Spinal cord (tissue), 10 donors: ENCODE results near the gene RABEP1. TPM values are rescaled to one million over a fixed set of nuclear protein-coding genes. Genes with fewer than 3 reads are reported as not detected.

Experiments used
- DNase-seq, 6 donors: peaks; one replicate each; pipeline versions ENCODE4 v3.0.0 to v3.0.0-alpha.2; 2013 to 2015; ENCODE audit warnings: low spot score in 6 of 6, low read depth in 4 of 6
- H3K27ac ChIP-seq: one replicate; pipeline ENCODE4 v1.5.1; 2013; ENCODE audit warnings: low read depth, low read length, control low read depth
- H3K27me3 ChIP-seq: one replicate; pipeline ENCODE4 v1.6.1; 2013; ENCODE audit warnings: low read length; ENCODE audit not compliant: control insufficient read depth, insufficient read depth
- H3K36me3 ChIP-seq: one replicate; pipeline ENCODE4 v1.6.1; 2013; ENCODE audit warnings: low read length; ENCODE audit not compliant: control insufficient read depth, insufficient read depth
- H3K4me1 ChIP-seq: one replicate; pipeline ENCODE4 v1.6.1; 2013; ENCODE audit warnings: low read length; ENCODE audit not compliant: control insufficient read depth, insufficient read depth
- H3K4me3 ChIP-seq: one replicate; pipeline ENCODE4 v1.5.1; 2013; ENCODE audit warnings: low read depth, low read length, control low read depth
- H3K9me3 ChIP-seq: one replicate; pipeline ENCODE4 v1.6.1; 2013; ENCODE audit warnings: low read length; ENCODE audit not compliant: control insufficient read depth, insufficient read depth
- WGBS: methylation state at CpG from one replicate; pipeline ENCODE4 v1.1.5; 2013; ENCODE audit warnings: missing lambda C conversion rate; ENCODE audit not compliant: insufficient coverage; 5-methylcytosine and 5-hydroxymethylcytosine counted together
- polyA plus RNA-seq, 2 donors: library from polyadenylated mRNA; unstranded; fragments of 120-200 nt; gene quantifications; one replicate each; pipeline ENCODE4 v1.2.1, GENCODE V29; 2013; ENCODE audit not compliant: insufficient read length in 2 of 2
- total RNA-seq, 2 donors: library from RNA; depleted of rRNA in 1 of 2; stranded (reverse); fragments of 120-200 nt in 1 of 2; fragments of >200 nt in 1 of 2; gene quantifications; one replicate each; pipeline versions ENCODE4 v1.2.3 to v1.2.4, GENCODE V29; 2013 to 2014
- donor health status: healthy.

Gene RABEP1
- total and polyA plus RNA-seq, 4 donors, result 72.0 to 105 (median 87.3) TPM

- no peaks in the 10 kb centered on the region for H3K9me3 ChIP-seq
- no peak for DNase-seq
- H3K27ac ChIP-seq, result no peak overlapping the region
- H3K4me1 ChIP-seq, result no peaks in the 10 kb centered on the region
- H3K27me3 ChIP-seq, result no peaks in the 10 kb centered on the region
- 78% methylated on average over 7 of the region's 10 CpGs for WGBS
- no peak overlapping the region for H3K4me3 ChIP-seq
- no peaks in the 10 kb centered on the region for H3K36me3 ChIP-seq
These were observed 40.0 kb upstream of the RABEP1 start for GRCh38 chr17:5241861-5242671.

- H3K27ac ChIP-seq, result no peak overlapping the region
- 63% methylated on average over 2 of the region's 8 CpGs for WGBS
- H3K9me3 ChIP-seq, result no peaks in the 10 kb centered on the region
- H3K36me3 ChIP-seq, result no peaks in the 10 kb centered on the region
- H3K27me3 ChIP-seq, result no peaks in the 10 kb centered on the region
- DNase-seq, result peak in 1 of 6 donors; percentile 26
- no peak overlapping the region for H3K4me3 ChIP-seq
- H3K4me1 ChIP-seq, result no peaks in the 10 kb centered on the region
These were observed 34.5 kb upstream of the RABEP1 start for GRCh38 chr17:5247621-5248020.

GRCh38 chr17:5248821-5249479 is 33.1 kb upstream of the RABEP1 start:
- H3K27ac ChIP-seq, result no peak overlapping the region
- 63% methylated on average over 14 of the region's 22 CpGs for WGBS

GRCh38 chr17:5249615-5250014 is 32.5 kb upstream of the RABEP1 start:
- no peaks in the 10 kb centered on the region for H3K36me3 ChIP-seq
- no peak overlapping the region for H3K4me3 ChIP-seq
- no peaks in the 10 kb centered on the region for H3K9me3 ChIP-seq
- H3K27me3 ChIP-seq, result no peaks in the 10 kb centered on the region
- DNase-seq, result peak; percentile 36 to 94 (median 64)
- H3K27ac ChIP-seq, result no peak overlapping the region
- WGBS, result 0% methylated on average over 1 of the region's 4 CpGs
- no peaks in the 10 kb centered on the region for H3K4me1 ChIP-seq

More at GRCh38 chr17:5248821-5249479, 33.1 kb upstream of the RABEP1 start:
- no peaks in the 10 kb centered on the region for H3K27me3 ChIP-seq
- H3K36me3 ChIP-seq, result no peaks in the 10 kb centered on the region
- H3K4me1 ChIP-seq, result no peaks in the 10 kb centered on the region
- H3K9me3 ChIP-seq, result no peaks in the 10 kb centered on the region
- no peak overlapping the region for H3K4me3 ChIP-seq
- no peak for DNase-seq

- no peaks in the 10 kb centered on the region for H3K4me1 ChIP-seq
- no peaks in the 10 kb centered on the region for H3K36me3 ChIP-seq
- WGBS, result 85% methylated on average over 4 of the region's 7 CpGs
- H3K9me3 ChIP-seq, result no peaks in the 10 kb centered on the region
- H3K27ac ChIP-seq, result no peak overlapping the region
- no peak for DNase-seq
- no peak overlapping the region for H3K4me3 ChIP-seq
- no peaks in the 10 kb centered on the region for H3K27me3 ChIP-seq
These were observed 27.7 kb upstream of the RABEP1 start for GRCh38 chr17:5254414-5254813.

GRCh38 chr17:5254903-5255521 is 27.1 kb upstream of the RABEP1 start:
- no peak overlapping the region for H3K27ac ChIP-seq
- H3K4me3 ChIP-seq, result no peak overlapping the region
- no peaks in the 10 kb centered on the region for H3K4me1 ChIP-seq
- no peaks in the 10 kb centered on the region for H3K27me3 ChIP-seq
- H3K36me3 ChIP-seq, result no peaks in the 10 kb centered on the region
- DNase-seq, result no peak
- 86% methylated on average over 4 of the region's 5 CpGs for WGBS
- no peaks in the 10 kb centered on the region for H3K9me3 ChIP-seq

GRCh38 chr17:5257124-5257523 is 25.0 kb upstream of the RABEP1 start:
- DNase-seq, result no peak
- no peaks in the 10 kb centered on the region for H3K36me3 ChIP-seq
- H3K4me3 ChIP-seq, result no peak overlapping the region
- no peaks in the 10 kb centered on the region for H3K4me1 ChIP-seq
- no peaks in the 10 kb centered on the region for H3K27me3 ChIP-seq
- H3K27ac ChIP-seq, result no peak overlapping the region
- WGBS, result 100% methylated on average over 2 of the region's 5 CpGs
- H3K9me3 ChIP-seq, result no peaks in the 10 kb centered on the region

GRCh38 chr17:5260542-5260941 is 21.5 kb upstream of the RABEP1 start:
- no peak overlapping the region for H3K4me3 ChIP-seq
- H3K36me3 ChIP-seq, result no peaks in the 10 kb centered on the region
- no peaks in the 10 kb centered on the region for H3K9me3 ChIP-seq
- H3K27ac ChIP-seq, result no peak overlapping the region
- no CpG with 5 or more reads among the region's 1 CpG for WGBS
- DNase-seq, result no peak
- H3K27me3 ChIP-seq, result no peaks in the 10 kb centered on the region
- H3K4me1 ChIP-seq, result no peaks in the 10 kb centered on the region

- H3K27ac ChIP-seq, result no peak overlapping the region
These were observed 19.6 kb upstream of the RABEP1 start for GRCh38 chr17:5262416-5262991.

More at GRCh38 chr17:5262416-5262991, 19.6 kb upstream of the RABEP1 start:
- no peaks in the 10 kb centered on the region for H3K27me3 ChIP-seq
- H3K4me3 ChIP-seq, result no peak overlapping the region
- 21% methylated on average over 2 of the region's 2 CpGs for WGBS
- DNase-seq, result peak in 1 of 6 donors; percentile 9
- no peaks in the 10 kb centered on the region for H3K36me3 ChIP-seq
- no peaks in the 10 kb centered on the region for H3K9me3 ChIP-seq
- no peaks in the 10 kb centered on the region for H3K4me1 ChIP-seq
